ENCODE measurements around the gene G2E3. TPM values are rescaled to one million over a fixed set of nuclear protein-coding genes. Genes with fewer than 3 reads are reported as not detected.
A peak's percentile ranks its signal among the peaks of the same experiment; 100 is the strongest.

The G2E3 gene
- total and polyA plus RNA-seq, 2 of the 13 experiments (the other 11 are each of a cell fraction or from before 2014, with no cell fraction given): 22.8 to 63.0 TPM

- TF ChIP-seq CENPT (CRISPR knock-in tag; IDR thresholded peaks at IDR 0.05; ENCODE audit: low read depth) (peak; percentile 96; the same call in 1 of the 2 replicates), HDAC1 (CRISPR knock-in tag; IDR thresholded peaks at IDR 0.05) (peak; percentile 100), MTERF4 (CRISPR knock-in tag; IDR thresholded peaks at IDR 0.05) (peak; percentile 89), KDM1A (CRISPR knock-in tag; IDR thresholded peaks at IDR 0.05) (no peak; the same call in 1 of the 2 replicates), TBL1XR1 (IDR thresholded peaks at IDR 0.05; ENCODE audit: borderline replicate concordance, low read length, partially characterized antibody) (peak; percentile 41), ATF2 (CRISPR knock-in tag; IDR thresholded peaks at IDR 0.05) (peak; percentile 90), ATF3 (CRISPR knock-in tag; IDR thresholded peaks at IDR 0.05) (peak; percentile 41), SP1 (IDR thresholded peaks at IDR 0.05) (no peak), SP1 (CRISPR knock-in tag; IDR thresholded peaks at IDR 0.05) (peak; percentile 98), ZNF101 (CRISPR knock-in tag; IDR thresholded peaks at IDR 0.05; ENCODE audit: borderline replicate concordance, low read depth) (no peak; the same call in 1 of the 2 replicates), RFXANK (CRISPR knock-in tag; IDR thresholded peaks at IDR 0.05) (peak; percentile 95), ZNF781 (CRISPR knock-in tag; IDR thresholded peaks at IDR 0.05; ENCODE audit: borderline replicate concordance, not compliant biosample characterization) (peak; percentile 99), RFX5 (IDR thresholded peaks at IDR 0.05; ENCODE audit: low read depth, low read length) (no peak; the same call in 1 of the 2 replicates), ESRRA (CRISPR knock-in tag; IDR thresholded peaks at IDR 0.05; ENCODE audit: low read depth) (peak; percentile 53), GTF3A (CRISPR knock-in tag; conservative IDR thresholded peaks at IDR 0.05) (0 out of 2 replicates have a peak, but pooled peaks have one; percentile 89), JUND (CRISPR knock-in tag; IDR thresholded peaks at IDR 0.05) (no peak), ZNF224 (CRISPR knock-in tag; IDR thresholded peaks at IDR 0.05) (peak; percentile 94), ZNF75D (CRISPR knock-in tag; IDR thresholded peaks at IDR 0.05; ENCODE audit: borderline replicate concordance) (peak; percentile 82; the same call in 1 of the 2 replicates), POGK (CRISPR knock-in tag; conservative IDR thresholded peaks at IDR 0.05) (peak; percentile 98), ZFYVE20 (CRISPR knock-in tag; IDR thresholded peaks at IDR 0.05; ENCODE audit: borderline replicate concordance, low read depth) (0 out of 2 replicates have a peak, but pooled peaks have one; percentile 28), TBP (CRISPR knock-in tag; IDR thresholded peaks at IDR 0.05) (no peak), CBX5 (CRISPR knock-in tag; IDR thresholded peaks at IDR 0.05; ENCODE audit: borderline replicate concordance) (peak; percentile 98; the same call in 1 of the 2 replicates)
These were observed at the start of gene G2E3 (continued) for GRCh38 chr14:30558675-30559555.
